AG04450 (cell line): Measurements from ENCODE around the gene CTNNB1. TPM values are rescaled to one million over a fixed set of nuclear protein-coding genes. Genes with fewer than 3 reads are reported as not detected.

Source experiments
- CTCF ChIA-PET: fragments of 300-600, 350-600 bp; formaldehyde crosslinking; extraction: SDS; loops from one replicate; lab custom pipeline; 2022; ENCODE audit warnings: antibody characterized with exemption, inconsistent platforms; lab: Charles Lee
- POLR2A ChIA-PET: fragments of 350-600 bp; formaldehyde crosslinking; extraction: SDS; loops from one replicate; lab custom pipeline; 2021; ENCODE audit warnings: antibody characterized with exemption, inconsistent platforms; lab: Yijun Ruan, JAX
- DNase-seq: peaks from one replicate; pipeline ENCODE4 v3.0.0-alpha.2; 2011; ENCODE audit warnings: low read depth, low spot score
- H3K27ac ChIP-seq: one replicate; pipeline ENCODE4 v1.5.1; 2012; ENCODE audit warnings: low read depth, low read length, control low read depth
- H3K27me3 ChIP-seq: one replicate; pipeline ENCODE4 v1.6.0; 2012; ENCODE audit warnings: low read length; ENCODE audit not compliant: control insufficient read depth, insufficient read depth
- H3K4me3 ChIP-seq: 2 replicates; pipeline ENCODE4 v1.5.1; 2011; ENCODE audit warnings: mild to moderate bottlenecking, low read depth, low read length, control low read depth
- H3K9me3 ChIP-seq: 2 replicates; pipeline ENCODE4 v1.5.1; 2012; ENCODE audit warnings: low read length; ENCODE audit not compliant: control insufficient read depth, insufficient read depth
- polyA plus RNA-seq: library from polyadenylated mRNA; depleted of rRNA; stranded (reverse); fragments of >200 nt; gene quantifications from 2 replicates; pipeline ENCODE4 v1.2.3, GENCODE V29; 2011
- TF ChIP-seq, protein P1 (sequence below): IDR thresholded peaks from 2 replicates; pipeline ENCODE4 v1.5.1; 2011; ENCODE audit warnings: low read depth, low read length, control low read depth, inconsistent platforms

The CTNNB1 gene
- polyA plus RNA-seq, 1 experiment = 352 TPM

DNA sequence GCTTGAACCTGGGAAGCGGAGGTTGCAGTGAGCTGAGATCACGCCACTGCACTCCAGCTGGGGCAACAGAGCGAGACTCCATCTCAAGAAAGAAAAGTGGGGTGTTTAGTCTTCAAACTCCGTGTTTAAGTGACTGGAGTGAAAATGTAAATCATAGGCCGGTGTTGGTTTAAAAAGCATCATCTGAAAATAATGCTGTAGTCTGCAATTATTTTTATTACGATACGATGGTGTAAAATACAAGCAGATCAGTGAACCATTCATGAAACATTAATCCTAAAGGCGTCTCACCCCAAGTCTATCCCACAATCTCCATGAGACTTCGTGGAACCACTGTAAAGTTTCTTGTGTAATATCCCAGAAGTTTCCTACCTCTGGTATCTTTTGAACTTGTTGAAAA is 6.3 kb downstream of the CTNNB1 start:
- no peak for DNase-seq
- Histone ChIP-seq H3K4me3 (no peak overlapping the region), H3K27me3 (no peaks in the 10 kb centered on the region), H3K9me3 (no peaks in the 10 kb centered on the region), H3K27ac (no peak overlapping the region)
- TF ChIP-seq, protein P1, sequence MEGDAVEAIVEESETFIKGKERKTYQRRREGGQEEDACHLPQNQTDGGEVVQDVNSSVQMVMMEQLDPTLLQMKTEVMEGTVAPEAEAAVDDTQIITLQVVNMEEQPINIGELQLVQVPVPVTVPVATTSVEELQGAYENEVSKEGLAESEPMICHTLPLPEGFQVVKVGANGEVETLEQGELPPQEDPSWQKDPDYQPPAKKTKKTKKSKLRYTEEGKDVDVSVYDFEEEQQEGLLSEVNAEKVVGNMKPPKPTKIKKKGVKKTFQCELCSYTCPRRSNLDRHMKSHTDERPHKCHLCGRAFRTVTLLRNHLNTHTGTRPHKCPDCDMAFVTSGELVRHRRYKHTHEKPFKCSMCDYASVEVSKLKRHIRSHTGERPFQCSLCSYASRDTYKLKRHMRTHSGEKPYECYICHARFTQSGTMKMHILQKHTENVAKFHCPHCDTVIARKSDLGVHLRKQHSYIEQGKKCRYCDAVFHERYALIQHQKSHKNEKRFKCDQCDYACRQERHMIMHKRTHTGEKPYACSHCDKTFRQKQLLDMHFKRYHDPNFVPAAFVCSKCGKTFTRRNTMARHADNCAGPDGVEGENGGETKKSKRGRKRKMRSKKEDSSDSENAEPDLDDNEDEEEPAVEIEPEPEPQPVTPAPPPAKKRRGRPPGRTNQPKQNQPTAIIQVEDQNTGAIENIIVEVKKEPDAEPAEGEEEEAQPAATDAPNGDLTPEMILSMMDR = no peak
- CTCF ChIA-PET = interaction anchor here (0.6 kb wide), 1 partner anchor 870 kb away, joined by 3 read pairs; no protein-coding TSS in a partner anchor
- POLR2A ChIA-PET = no interaction called here

DNA sequence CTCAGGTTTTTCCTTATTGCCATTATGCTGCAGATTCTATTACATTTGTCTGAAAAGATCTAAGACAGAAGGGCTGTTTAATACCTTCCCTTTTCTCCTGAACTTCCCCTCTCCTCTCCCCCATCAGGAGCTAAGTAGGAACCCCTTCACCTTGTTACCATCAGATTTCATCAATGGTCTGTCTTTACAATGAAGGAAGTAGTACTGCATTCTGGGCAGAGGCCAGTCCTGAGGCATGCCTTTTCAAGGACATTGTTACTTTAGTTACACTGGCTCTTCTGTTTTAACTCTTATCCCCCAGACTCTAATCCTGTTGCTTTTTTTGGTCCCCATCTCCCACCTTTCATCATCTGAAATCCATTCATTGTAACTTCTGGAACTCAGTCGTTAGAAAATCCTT is 8.1 kb downstream of the CTNNB1 start:
- ChIA-PET CTCF (interaction anchor here (0.6 kb wide), 1 partner anchor 12 kb away, joined by 3 read pairs; no protein-coding TSS in a partner anchor), POLR2A (interaction anchor here (3.3 kb wide), 1 partner anchor 8 kb away, joined by 10 read pairs; the partner anchor contains the start of gene CTNNB1)
- TF ChIP-seq, protein P1 = no peak
- Histone ChIP-seq H3K9me3 (no peaks in the 10 kb centered on the region), H3K27me3 (no peaks in the 10 kb centered on the region), H3K4me3 (no peak overlapping the region), H3K27ac (no peak overlapping the region)
- no peak for DNase-seq

DNA sequence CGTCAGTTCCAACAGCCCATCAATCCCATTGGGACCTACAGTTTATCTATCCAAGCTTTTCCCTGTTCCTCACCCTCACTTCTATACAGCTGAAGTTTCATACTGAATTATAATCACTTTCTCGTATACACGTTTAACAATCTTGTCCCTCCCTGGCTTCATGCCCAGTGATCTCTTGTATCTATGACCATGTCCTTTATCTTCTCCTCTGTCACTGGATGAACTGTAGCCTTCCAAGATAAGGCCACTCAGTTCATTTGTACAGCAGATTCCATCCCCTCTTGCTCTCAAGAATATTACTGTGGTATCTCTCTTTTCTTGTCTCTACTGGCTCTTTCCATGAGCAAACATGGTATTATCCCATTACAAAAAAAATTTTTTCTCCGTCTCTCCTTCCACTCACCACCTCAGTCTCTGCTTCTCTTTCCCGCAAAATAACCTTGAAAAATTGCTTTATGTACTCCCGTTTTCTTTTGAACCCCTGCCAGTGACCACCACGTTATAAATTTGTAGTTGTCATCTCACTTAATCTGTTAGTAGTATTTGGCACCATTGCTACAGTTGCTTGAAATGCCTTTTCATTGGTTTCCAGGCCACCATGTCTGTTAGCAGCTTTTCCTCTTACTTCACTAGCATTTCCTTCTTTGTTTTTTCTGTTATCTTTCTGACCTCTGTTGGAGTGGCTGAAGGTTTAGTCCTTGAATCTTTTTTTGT is 9.4 kb downstream of the CTNNB1 start:
- no peak overlapping the region for H3K4me3 ChIP-seq
- ChIA-PET CTCF (interaction anchor here (0.6 kb wide), 1 partner anchor 716 kb away, joined by 3 read pairs; no protein-coding TSS in a partner anchor), POLR2A (interaction anchor here (3.3 kb wide), 1 partner anchor 10 kb away, joined by 10 read pairs; the partner anchor contains the start of gene CTNNB1)
- H3K27ac ChIP-seq = no peak overlapping the region
- no peaks in the 10 kb centered on the region for H3K27me3 ChIP-seq
- no peak for DNase-seq
- TF ChIP-seq, protein P1 = no peak
- H3K9me3 ChIP-seq = no peaks in the 10 kb centered on the region

DNA sequence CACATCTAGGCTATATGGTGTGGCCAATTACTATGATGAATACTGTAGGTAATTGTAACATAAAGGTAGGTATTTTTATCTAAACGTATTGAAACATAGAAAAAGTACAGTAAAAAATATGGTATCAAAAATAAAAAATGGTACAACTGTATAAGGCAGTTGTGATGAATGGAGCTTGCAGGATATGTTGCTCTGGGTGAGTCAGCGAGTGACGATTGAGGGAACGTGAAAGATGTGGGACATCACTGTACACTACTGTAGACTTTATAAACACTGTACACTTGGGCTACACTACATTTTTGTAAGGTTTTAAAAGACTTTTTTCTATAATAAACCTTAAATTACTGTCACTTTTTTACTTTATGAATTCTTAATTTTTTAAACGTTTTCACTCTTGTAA is 10.3 kb downstream of the CTNNB1 start:
- no peak for DNase-seq
- H3K9me3 ChIP-seq = no peaks in the 10 kb centered on the region
- H3K27ac ChIP-seq = no peak overlapping the region
- H3K4me3 ChIP-seq = no peak overlapping the region
- CTCF ChIA-PET = interaction anchor here (0.6 kb wide), 1 partner anchor 717 kb away, joined by 3 read pairs; no protein-coding TSS in a partner anchor
- no peaks in the 10 kb centered on the region for H3K27me3 ChIP-seq
- TF ChIP-seq, protein P1 = no peak
- POLR2A ChIA-PET = interaction anchor here (0.6 to 3.3 kb wide), 2 partner anchors 11 to 57 kb away, joined by 6 to 10 read pairs; partner anchors contain the start of gene CTNNB1

DNA sequence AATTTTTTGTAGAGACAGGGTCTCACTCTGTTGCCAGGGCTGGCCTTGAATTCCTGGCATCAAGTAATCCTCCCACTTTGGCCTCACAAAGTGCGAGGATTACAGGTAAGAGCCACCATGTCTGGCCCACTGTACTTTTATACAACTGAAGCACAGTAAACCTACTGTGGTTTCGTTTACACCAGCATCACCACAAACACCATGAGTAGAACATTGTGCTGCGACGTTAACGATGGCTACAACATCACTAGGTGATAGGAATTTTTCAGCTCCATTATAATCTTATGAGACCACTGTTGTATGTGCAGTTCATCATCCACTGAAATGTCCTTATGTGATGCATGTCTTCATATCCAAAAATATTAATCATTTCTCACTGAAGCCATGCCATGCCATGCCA is 11.7 kb downstream of the CTNNB1 start:
- TF ChIP-seq, protein P1 = no peak
- ChIA-PET POLR2A (no interaction called here), CTCF (no interaction called here)
- Histone ChIP-seq H3K4me3 (no peak overlapping the region), H3K27me3 (no peaks in the 10 kb centered on the region), H3K9me3 (no peaks in the 10 kb centered on the region), H3K27ac (no peak overlapping the region)
- DNase-seq = no peak
